ENCODE results near the gene SLC24A3. TPM values are rescaled to one million over a fixed set of nuclear protein-coding genes. Genes with fewer than 3 reads are reported as not detected.

SLC24A3 gene
- polyA plus RNA-seq, 1 experiment: 1.7 TPM

DNA sequence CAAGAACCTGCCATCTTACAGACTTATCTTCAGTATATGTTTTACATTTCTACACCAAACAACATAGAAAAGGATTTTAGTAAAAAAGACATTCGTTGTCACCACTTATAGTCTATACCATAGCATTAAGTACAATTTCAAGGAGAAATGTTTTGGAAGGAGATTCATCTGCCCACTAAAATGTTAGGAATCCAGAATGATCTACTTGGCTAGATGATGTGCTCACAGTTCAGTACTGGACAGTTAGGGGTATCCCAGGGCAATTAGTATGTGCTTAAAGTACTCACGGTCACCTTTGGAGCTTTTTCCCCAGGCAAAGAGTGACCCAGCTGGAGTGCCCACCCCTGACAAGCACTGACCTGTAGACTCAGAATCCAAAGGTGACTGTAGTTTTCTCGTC lies 222.9 kb downstream of the SLC24A3 start:
- TF ChIP-seq, protein P1, sequence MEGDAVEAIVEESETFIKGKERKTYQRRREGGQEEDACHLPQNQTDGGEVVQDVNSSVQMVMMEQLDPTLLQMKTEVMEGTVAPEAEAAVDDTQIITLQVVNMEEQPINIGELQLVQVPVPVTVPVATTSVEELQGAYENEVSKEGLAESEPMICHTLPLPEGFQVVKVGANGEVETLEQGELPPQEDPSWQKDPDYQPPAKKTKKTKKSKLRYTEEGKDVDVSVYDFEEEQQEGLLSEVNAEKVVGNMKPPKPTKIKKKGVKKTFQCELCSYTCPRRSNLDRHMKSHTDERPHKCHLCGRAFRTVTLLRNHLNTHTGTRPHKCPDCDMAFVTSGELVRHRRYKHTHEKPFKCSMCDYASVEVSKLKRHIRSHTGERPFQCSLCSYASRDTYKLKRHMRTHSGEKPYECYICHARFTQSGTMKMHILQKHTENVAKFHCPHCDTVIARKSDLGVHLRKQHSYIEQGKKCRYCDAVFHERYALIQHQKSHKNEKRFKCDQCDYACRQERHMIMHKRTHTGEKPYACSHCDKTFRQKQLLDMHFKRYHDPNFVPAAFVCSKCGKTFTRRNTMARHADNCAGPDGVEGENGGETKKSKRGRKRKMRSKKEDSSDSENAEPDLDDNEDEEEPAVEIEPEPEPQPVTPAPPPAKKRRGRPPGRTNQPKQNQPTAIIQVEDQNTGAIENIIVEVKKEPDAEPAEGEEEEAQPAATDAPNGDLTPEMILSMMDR (IDR thresholded peaks at IDR 0.05; ENCODE audit: insufficient read depth, low read depth, low read length): no peak
- Histone ChIP-seq H3K27me3 (ENCODE audit: control insufficient read depth, insufficient read depth, low read length) (no peaks in the 10 kb centered on the region), H3K36me3 (ENCODE audit: control insufficient read depth, insufficient read depth, low read length) (no peaks in the 10 kb centered on the region), H3K4me3 (ENCODE audit: low read depth, low read length) (no peak overlapping the region)
- CTCF ChIA-PET: interaction anchor here (0.9 to 1.0 kb wide), 2 partner anchors 13 to 22 kb away, joined by 3 read pairs; no protein-coding TSS in a partner anchor
- POLR2A ChIA-PET: no interaction called here
- DNase-seq (ENCODE audit: low read depth): no peak

DNA sequence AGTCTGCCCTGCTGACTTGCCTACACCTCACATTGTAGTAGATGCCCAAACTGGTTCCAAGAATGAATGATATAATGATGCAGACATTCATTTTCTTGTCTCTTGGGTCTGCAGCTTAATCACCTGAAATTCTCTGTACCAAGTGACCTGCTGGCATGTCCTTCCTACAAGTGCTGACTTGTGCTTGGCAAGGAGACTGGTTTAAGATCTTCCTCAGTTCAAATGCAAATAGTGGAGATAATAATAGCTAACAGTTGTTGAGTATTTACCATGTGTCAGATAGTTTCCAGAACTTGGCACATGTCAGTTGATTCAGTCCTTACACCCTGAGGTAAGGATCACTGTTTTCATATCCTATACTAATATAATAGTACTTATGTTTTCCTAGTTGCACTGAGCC lies 223.4 kb downstream of the SLC24A3 start:
- DNase-seq (ENCODE audit: low read depth): no peak
- H3K4me3 ChIP-seq (ENCODE audit: low read depth, low read length): no peak overlapping the region
- ChIA-PET POLR2A (no interaction called here), CTCF (interaction anchor here (0.9 to 1.0 kb wide), 2 partner anchors 14 to 22 kb away, joined by 3 read pairs; no protein-coding TSS in a partner anchor)
- H3K27me3 ChIP-seq (ENCODE audit: control insufficient read depth, insufficient read depth, low read length): no peaks in the 10 kb centered on the region
- TF ChIP-seq, protein P1 (IDR thresholded peaks at IDR 0.05; ENCODE audit: insufficient read depth, low read depth, low read length): no peak
- no peaks in the 10 kb centered on the region for H3K36me3 ChIP-seq (ENCODE audit: control insufficient read depth, insufficient read depth, low read length)

DNA sequence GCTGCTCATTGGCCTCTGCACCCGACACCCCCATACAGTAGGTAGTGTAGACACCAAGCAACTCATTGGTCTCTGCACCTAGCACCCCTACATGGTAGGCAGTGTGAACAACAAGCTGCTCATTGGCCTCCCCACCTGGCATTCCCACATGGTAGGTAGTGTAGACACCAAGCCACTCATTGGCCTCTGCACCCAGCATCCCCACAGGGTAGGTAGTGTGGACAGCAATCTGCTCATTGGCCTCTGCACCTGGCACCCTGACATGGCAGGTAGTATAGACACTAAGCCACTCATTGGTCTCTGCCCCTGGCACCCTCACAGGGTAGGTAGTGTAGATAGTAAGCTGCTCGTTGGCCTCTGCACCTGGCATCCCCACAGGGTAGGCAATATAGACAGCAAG lies 226.0 kb downstream of the SLC24A3 start:
- CTCF ChIA-PET: no interaction called here
- Histone ChIP-seq H3K4me3 (ENCODE audit: low read depth, low read length) (no peak overlapping the region), H3K36me3 (ENCODE audit: control insufficient read depth, insufficient read depth, low read length) (no peaks in the 10 kb centered on the region), H3K27me3 (ENCODE audit: control insufficient read depth, insufficient read depth, low read length) (no peaks in the 10 kb centered on the region)
- TF ChIP-seq, protein P1 (IDR thresholded peaks at IDR 0.05; ENCODE audit: insufficient read depth, low read depth, low read length): no peak
- POLR2A ChIA-PET: no interaction called here
- no peak for DNase-seq (ENCODE audit: low read depth)

- Histone ChIP-seq H3K4me3 (ENCODE audit: low read depth, low read length) (no peak overlapping the region), H3K27me3 (ENCODE audit: control insufficient read depth, insufficient read depth, low read length) (no peaks in the 10 kb centered on the region), H3K36me3 (ENCODE audit: control insufficient read depth, insufficient read depth, low read length) (no peaks in the 10 kb centered on the region)
- TF ChIP-seq, protein P1 (IDR thresholded peaks at IDR 0.05; ENCODE audit: insufficient read depth, low read depth, low read length): no peak
- ChIA-PET POLR2A (no interaction called here), CTCF (no interaction called here)
- no peak for DNase-seq (ENCODE audit: low read depth)
Measured at GRCh38 chr20:19440660-19441527, 228.5 kb downstream of the SLC24A3 start.

DNA sequence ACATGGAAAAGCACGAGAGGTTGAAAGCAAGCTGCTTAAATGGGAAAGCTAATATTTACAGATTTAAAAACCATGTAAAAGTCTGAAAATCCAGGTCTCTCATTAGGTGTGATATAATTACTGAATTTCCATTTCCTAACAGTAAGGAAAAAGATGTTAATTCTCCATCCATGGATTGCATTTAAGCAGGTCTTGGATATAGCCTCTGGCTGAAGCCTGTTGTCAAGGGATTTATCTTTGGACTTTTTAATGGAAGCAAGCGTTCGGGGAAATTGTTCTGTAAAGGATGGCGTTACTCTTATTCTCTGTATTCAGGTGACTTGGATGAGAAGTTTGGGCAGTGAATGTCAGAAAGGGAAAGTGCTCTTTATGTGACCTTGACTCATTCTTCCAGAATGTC lies 233.8 kb downstream of the SLC24A3 start:
- ChIA-PET POLR2A (no interaction called here), CTCF (no interaction called here)
- Histone ChIP-seq H3K36me3 (ENCODE audit: control insufficient read depth, insufficient read depth, low read length) (no peaks in the 10 kb centered on the region), H3K27me3 (ENCODE audit: control insufficient read depth, insufficient read depth, low read length) (no peaks in the 10 kb centered on the region), H3K4me3 (ENCODE audit: low read depth, low read length) (no peak overlapping the region)
- TF ChIP-seq, protein P1 (IDR thresholded peaks at IDR 0.05; ENCODE audit: insufficient read depth, low read depth, low read length): no peak
- DNase-seq (ENCODE audit: low read depth): no peak

Measured in BJ (cell line).